K562 (cell line): ENCODE results near the gene TUT1. TPM values are rescaled to one million over a fixed set of nuclear protein-coding genes. Genes with fewer than 3 reads are reported as not detected.

Experiments used
- CREM ChIP-seq: IDR thresholded peaks from 2 replicates; pipeline ENCODE4 v1.6.1; 2014; ENCODE audit warnings: antibody characterized with exemption, low read depth
- DEAF1 ChIP-seq: fragments of 450-650 bp; formaldehyde crosslinking; IDR thresholded peaks from 2 replicates; pipeline ENCODE4 v1.4.0; 2020; ENCODE audit warnings: mild to moderate bottlenecking, moderate library complexity
- E2F8 ChIP-seq: fragments of 450-650 bp; IDR thresholded peaks from 2 replicates; pipeline ENCODE4 v1.7.1; 2018; ENCODE audit warnings: mild to moderate bottlenecking, low read depth; ENCODE audit not compliant: partially characterized antibody
- FOXP1 ChIP-seq: sonication (generic); formaldehyde crosslinking; IDR thresholded peaks from 2 replicates; pipeline ENCODE4 v1.8.0; 2022; ENCODE audit warnings: mild to moderate bottlenecking, missing genetic modification reagents
- HCFC1 ChIP-seq: IDR thresholded peaks from 2 replicates; pipeline ENCODE4 v1.6.1; 2012; ENCODE audit warnings: low read depth, low read length, improper control_type of control experiment
- KDM1A ChIP-seq, 2 experiments: fragments of 450-650 bp; IDR thresholded peaks; 2 replicates each; pipeline ENCODE4 v1.6.1; 2016; ENCODE audit warnings: mild to moderate bottlenecking in 2 of 2
- MAFK ChIP-seq: IDR thresholded peaks from 2 replicates; pipeline ENCODE4 v1.6.1; 2011; ENCODE audit warnings: low read length, improper control_type of control experiment
- PHF8 ChIP-seq: fragments of 200-600 bp; sonication (generic); IDR thresholded peaks from 2 replicates; pipeline ENCODE4 v1.6.1; 2012; ENCODE audit warnings: mixed run types, mild to moderate bottlenecking, inconsistent platforms, low read length, moderate library complexity, borderline replicate concordance
- SIN3A ChIP-seq, 2 experiments: fragments of 150-350 bp in 1 of 2; IDR thresholded peaks; 2 replicates each; pipeline ENCODE4 v1.6.1; 2011 to 2016; ENCODE audit warnings: borderline replicate concordance in 2 of 2, low read depth in 2 of 2, low read length in 2 of 2, mild to moderate bottlenecking in 2 of 2, moderate library complexity in 2 of 2; ENCODE audit not compliant: control insufficient read depth in 1 of 2
- SMC3 ChIP-seq: conservative IDR thresholded peaks from 2 replicates; pipeline ENCODE4 v1.6.1; 2011; ENCODE audit warnings: low read depth, low read length, improper control_type of control experiment; ENCODE audit not compliant: insufficient read depth
- SPI1 ChIP-seq: IDR thresholded peaks from 2 replicates; pipeline ENCODE4 v1.6.1; 2011; ENCODE audit warnings: low read depth, low read length, control low read depth, borderline replicate concordance
- TEAD1 ChIP-seq, 2 experiments: fragments of 450-650 bp in 1 of 2; sonication (generic) in 1 of 2; formaldehyde crosslinking; IDR thresholded peaks; 2 replicates each; pipeline versions ENCODE4 v1.4.0 to v1.8.0; 2020 to 2022; ENCODE audit warnings: mild to moderate bottlenecking in 2 of 2, missing genetic modification reagents in 1 of 2
- THAP12 ChIP-seq: fragments of 250-450 bp; sonication (Bioruptor Pico); IDR thresholded peaks from 2 replicates; pipeline ENCODE4 v1.9.0; 2021; ENCODE audit warnings: mild to moderate bottlenecking, inconsistent platforms
- polyA plus RNA-seq, 8 experiments: library from polyadenylated mRNA; depleted of rRNA in 4 of 8; stranded (reverse) in 5 of 8; unstranded in 3 of 8; fragments of >200 nt; fragmentation: Nextera tagmentation in 2 of 8; fragmentation: Illumina TruSeq in 1 of 8; extraction: Ambion mirVana in 2 of 8; extraction: Trizol in 1 of 8; gene quantifications; 2 replicates each; pipeline versions ENCODE4 v1.2.1 to v1.2.3, GENCODE V29; 2011 to 2014; ENCODE audit warnings: inconsistent platforms in 1 of 8, missing spikeins in 1 of 8
- total RNA-seq, 7 experiments: library from RNA; depleted of rRNA in 6 of 7; stranded (reverse); fragments of >200 nt in 6 of 7; fragmentation: Illumina TruSeq in 2 of 7; extraction: Trizol in 2 of 7; gene quantifications; 2 replicates each; pipeline versions ENCODE4 v1.2.1 to v1.2.3, GENCODE V29; 2011 to 2021; ENCODE audit warnings: low replicate concordance in 1 of 7

The TUT1 gene
- total and polyA plus RNA-seq, 9 of the 15 experiments (the other 6 are each of a cell fraction or from before 2014, with no cell fraction given), result 0.66 to 44.3 (median 15.7) TPM

- 0 out of 4 replicates have a peak, but pooled peaks of 1 of the 2 experiments have one; percentile 35 for TF ChIP-seq SIN3A (IDR thresholded peaks at IDR 0.05; ENCODE audit: borderline replicate concordance in 2 of 2, control insufficient read depth in 1 of 2, low read depth in 2 of 2, low read length in 2 of 2)
- no peak for TF ChIP-seq KDM1A (IDR thresholded peaks at IDR 0.05)
- peak; percentile 60; the same call in 1 of the 2 replicates for TF ChIP-seq CREM
- peak; percentile 50; the same call in 1 of the 2 replicates for TF ChIP-seq SPI1
- TF ChIP-seq TEAD1 (CRISPR knock-in tag; IDR thresholded peaks at IDR 0.05), result peak in 1 of 2 experiments; percentile 61; a peak in 1 of 4 replicates
- peak; percentile 15; the same call in 1 of the 2 replicates for TF ChIP-seq HCFC1
- no peak for TF ChIP-seq PHF8
- peak; percentile 81 for TF ChIP-seq SMC3
- TF ChIP-seq FOXP1 (CRISPR knock-in tag), result no peak
- TF ChIP-seq MAFK, result 0 out of 2 replicates have a peak, but pooled peaks have one; percentile 6
- TF ChIP-seq E2F8, result peak; percentile 18
- 0 out of 2 replicates have a peak, but pooled peaks have one; percentile 15 for TF ChIP-seq DEAF1 (CRISPR knock-in tag)
- TF ChIP-seq THAP12 (CRISPR knock-in tag), result 0 out of 2 replicates have a peak, but pooled peaks have one; percentile 36
These were observed 2.2 kb upstream of the TUT1 start (continued) for GRCh38 chr11:62593434-62594044.
